Measurements from ENCODE around the gene IGF2BP2. TPM values are rescaled to one million over a fixed set of nuclear protein-coding genes. Genes with fewer than 3 reads are reported as not detected.

The IGF2BP2 gene
- total and polyA plus RNA-seq, 9 of the 15 experiments (the other 6 are each of a cell fraction or from before 2014, with no cell fraction given), result 3.2 to 59.6 (median 30.5) TPM

- TF ChIP-seq POU5F1 (IDR thresholded peaks at IDR 0.05; ENCODE audit: borderline replicate concordance, low read depth, low read length, partially characterized antibody) (no peak), ZNF274 (IDR thresholded peaks at IDR 0.05; ENCODE audit: borderline replicate concordance, low read depth, low read length) (no peak), ZNF398 (CRISPR knock-in tag; IDR thresholded peaks at IDR 0.05) (no peak), GATAD2B (IDR thresholded peaks at IDR 0.05; ENCODE audit: borderline replicate concordance) (no peak), PURB (CRISPR knock-in tag; IDR thresholded peaks at IDR 0.05; ENCODE audit: low read depth) (no peak), RBM22 (IDR thresholded peaks at IDR 0.05; ENCODE audit: low read depth, low read length, poor library complexity, severe bottlenecking) (no peak), MGA (IDR thresholded peaks at IDR 0.05) (no peak), MYBL2 (IDR thresholded peaks at IDR 0.05; ENCODE audit: low read depth) (no peak), MYBL2 (CRISPR knock-in tag; IDR thresholded peaks at IDR 0.05; ENCODE audit: borderline replicate concordance) (no peak), HMG20B (CRISPR knock-in tag; IDR thresholded peaks at IDR 0.05) (no peak), OTX1 (CRISPR knock-in tag; IDR thresholded peaks at IDR 0.05) (no peak)
Measured at GRCh38 chr3:185825006-185825638, at the start of gene IGF2BP2 (continued).
